ENCODE data around the gene NMNAT3.

DNA sequence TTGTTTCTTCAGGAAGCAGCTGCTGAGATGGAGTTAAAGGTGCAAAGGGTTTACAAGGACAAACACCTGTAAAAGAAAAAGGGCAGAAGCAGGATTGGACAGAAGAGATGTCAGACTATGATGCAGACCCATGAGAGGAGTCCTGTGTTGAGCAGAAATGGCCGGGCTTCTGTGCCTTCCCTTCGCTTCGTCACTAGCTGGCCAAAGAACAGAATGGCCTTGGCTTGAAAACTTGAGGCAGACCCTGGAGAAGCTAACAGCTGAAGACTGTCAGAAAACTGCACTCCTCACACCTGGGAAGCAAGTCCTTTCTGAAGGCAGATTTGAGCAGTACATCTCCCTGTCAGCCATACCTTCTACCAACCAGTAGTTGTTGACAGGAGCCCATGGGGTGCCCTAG lies 8.4 kb upstream of the NMNAT3 start:
- TF ChIP-seq, protein P1, sequence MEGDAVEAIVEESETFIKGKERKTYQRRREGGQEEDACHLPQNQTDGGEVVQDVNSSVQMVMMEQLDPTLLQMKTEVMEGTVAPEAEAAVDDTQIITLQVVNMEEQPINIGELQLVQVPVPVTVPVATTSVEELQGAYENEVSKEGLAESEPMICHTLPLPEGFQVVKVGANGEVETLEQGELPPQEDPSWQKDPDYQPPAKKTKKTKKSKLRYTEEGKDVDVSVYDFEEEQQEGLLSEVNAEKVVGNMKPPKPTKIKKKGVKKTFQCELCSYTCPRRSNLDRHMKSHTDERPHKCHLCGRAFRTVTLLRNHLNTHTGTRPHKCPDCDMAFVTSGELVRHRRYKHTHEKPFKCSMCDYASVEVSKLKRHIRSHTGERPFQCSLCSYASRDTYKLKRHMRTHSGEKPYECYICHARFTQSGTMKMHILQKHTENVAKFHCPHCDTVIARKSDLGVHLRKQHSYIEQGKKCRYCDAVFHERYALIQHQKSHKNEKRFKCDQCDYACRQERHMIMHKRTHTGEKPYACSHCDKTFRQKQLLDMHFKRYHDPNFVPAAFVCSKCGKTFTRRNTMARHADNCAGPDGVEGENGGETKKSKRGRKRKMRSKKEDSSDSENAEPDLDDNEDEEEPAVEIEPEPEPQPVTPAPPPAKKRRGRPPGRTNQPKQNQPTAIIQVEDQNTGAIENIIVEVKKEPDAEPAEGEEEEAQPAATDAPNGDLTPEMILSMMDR (IDR thresholded peaks at IDR 0.05; ENCODE audit: low read depth, low read length): no peak
- no peak for TF ChIP-seq EZH2phosphoT487 (IDR thresholded peaks at IDR 0.05; ENCODE audit: low read depth)

Measured in OCI-LY3 (cell line).